GM12878 (cell line): Measurements from ENCODE around the gene AGGF1. TPM values are rescaled to one million over a fixed set of nuclear protein-coding genes. Genes with fewer than 3 reads are reported as not detected.
A peak's percentile ranks its signal among the peaks of the same experiment; 100 is the strongest.

ENCODE experiments used
- ATAC-seq: fragments of 200-7000 bp; cut with Tn5 transposase; 3 replicates; pipeline ENCODE4 v1.9.1; 2020; ENCODE audit warnings: mild to moderate bottlenecking, moderate library complexity
- BruUV-seq: library from RNA; stranded (reverse); fragments of 400-500 nt; replicated peaks from 2 replicates; lab custom pipeline; 2021; lab: Mats Ljungman, UMichigan
- CTCF ChIA-PET: fragments of 300-600 bp; sonication (Branson Sonifier 250); formaldehyde crosslinking; extraction: SDS; loops from one replicate; lab custom pipeline; 2021; ENCODE audit warnings: inconsistent platforms; lab: Yijun Ruan, JAX
- POLR2A ChIA-PET: fragments of 350-600 bp; formaldehyde crosslinking; extraction: SDS; loops from one replicate; lab custom pipeline; 2021; ENCODE audit warnings: inconsistent platforms; lab: Charles Lee
- RAD21 ChIA-PET: fragments of 300-600 bp; sonication (Branson Sonifier 250); formaldehyde crosslinking; loops from one replicate; lab custom pipeline; 2023; ENCODE audit warnings: antibody characterized with exemption; ENCODE audit not compliant: unreplicated experiment; lab: Charles Lee
- SMC1A ChIA-PET: fragments of 300-600 bp; sonication (Branson Sonifier 250); formaldehyde crosslinking; loops from one replicate; lab custom pipeline; 2023; ENCODE audit not compliant: unreplicated experiment, uncharacterized antibody; lab: Charles Lee
- DNase-seq: peaks from one replicate; pipeline ENCODE4 v3.0.0-alpha.2; 2011; ENCODE audit warnings: low read depth, low spot score
- FAIRE-seq: peaks from 3 replicates; lab custom pipeline; 2011; peaks lifted over from hg19 to GRCh38; lab: Jason Lieb, UNC
- H2AFZ ChIP-seq: 2 replicates; pipeline ENCODE4 v1.6.0; 2011; ENCODE audit warnings: low read depth, low read length, control low read depth; ENCODE audit not compliant: control insufficient read depth
- H3K27ac ChIP-seq: 2 replicates; pipeline ENCODE4 v1.5.1; 2011; ENCODE audit warnings: control low read depth; ENCODE audit not compliant: control insufficient read depth, insufficient read depth
- H3K27me3 ChIP-seq, 2 experiments: replicated peaks in 1 of 2; 2 replicates each; pipeline versions ENCODE4 v1.6.0 to v1.6.1; 2011; ENCODE audit warnings: low read length in 1 of 2; ENCODE audit not compliant: control insufficient read depth in 2 of 2, insufficient read depth in 2 of 2
- H3K36me3 ChIP-seq, 2 experiments: 2 replicates each; pipeline ENCODE4 v1.5.1; 2011; ENCODE audit warnings: low read length in 1 of 2; ENCODE audit not compliant: control insufficient read depth in 2 of 2, insufficient read depth in 2 of 2
- H3K4me1 ChIP-seq: 2 replicates; pipeline ENCODE4 v1.6.1; 2011; ENCODE audit warnings: mild to moderate bottlenecking, low read length, moderate library complexity, mixed read lengths; ENCODE audit not compliant: control insufficient read depth, insufficient read depth
- H3K4me2 ChIP-seq: 2 replicates; pipeline ENCODE4 v1.6.0; 2011; ENCODE audit warnings: control low read depth; ENCODE audit not compliant: control insufficient read depth, insufficient read depth
- H3K4me3 ChIP-seq: fragments of 200-600 bp; sonication (generic); 2 replicates; pipeline ENCODE4 v1.5.1; 2016
- H3K79me2 ChIP-seq: 2 replicates; pipeline ENCODE4 v1.6.0; 2011; ENCODE audit warnings: low read length; ENCODE audit not compliant: control insufficient read depth, insufficient read depth
- H3K9ac ChIP-seq: 2 replicates; pipeline ENCODE4 v1.8.0; 2011; ENCODE audit warnings: low read length, control low read depth, mixed read lengths; ENCODE audit not compliant: control insufficient read depth, insufficient read depth
- H3K9me3 ChIP-seq: replicated peaks from 3 replicates; pipeline ENCODE4 v1.5.1; 2011; ENCODE audit warnings: mild to moderate bottlenecking, low read length; ENCODE audit not compliant: control insufficient read depth, insufficient read depth
- H4K20me1 ChIP-seq: 2 replicates; pipeline ENCODE4 v1.6.0; 2011; ENCODE audit not compliant: control insufficient read depth, insufficient read depth
- KLF5 ChIP-seq: fragments of 450-650 bp; IDR thresholded peaks from 2 replicates; pipeline ENCODE4 v1.6.1; 2014; ENCODE audit warnings: mild to moderate bottlenecking; ENCODE audit not compliant: partially characterized antibody
- ZNF687 ChIP-seq: fragments of 450-650 bp; IDR thresholded peaks from 2 replicates; pipeline ENCODE4 v1.6.1; 2017; ENCODE audit warnings: mild to moderate bottlenecking, moderate library complexity
- WGBS: methylation state at CpG from one replicate; pipeline ENCODE4 v1.1.6; 2016; ENCODE audit warnings: low lambda C conversion rate; ENCODE audit not compliant: insufficient replicate concordance, insufficient coverage; ENCODE audit errors: missing lambda C conversion rate; 5-methylcytosine and 5-hydroxymethylcytosine counted together
- in situ Hi-C: fragments of 300-500 bp; cut with MboI; formaldehyde crosslinking; loops from 9 replicates; pipeline ENCODE4 v1.14.3; 2018; ENCODE audit warnings: mixed read lengths
- intact Hi-C: fragments of 100-400 bp; cut with micrococcal nuclease; formaldehyde crosslinking; loops from one replicate; pipeline ENCODE4 v1.14.2; 2022; ENCODE audit not compliant: unreplicated experiment
- polyA plus RNA-seq, 11 experiments: library from polyadenylated mRNA; depleted of rRNA in 4 of 11; unstranded in 6 of 11; stranded (reverse) in 5 of 11; fragments of >200 nt; fragmentation: Nextera tagmentation in 4 of 11; fragmentation: Illumina TruSeq in 1 of 11; extraction: Ambion mirVana in 4 of 11; extraction: Trizol in 1 of 11; gene quantifications; 1 replicate in 1 of 11; 2 replicates in 10 of 11; pipeline versions ENCODE4 v1.2.1 to v1.2.3, GENCODE V29; 2011 to 2016; ENCODE audit warnings: inconsistent platforms in 2 of 11, missing spikeins in 2 of 11, low read depth in 1 of 11
- total RNA-seq, 4 experiments: library from RNA; depleted of rRNA in 3 of 4; stranded (reverse); fragments of >200 nt in 3 of 4; fragmentation: Illumina TruSeq in 1 of 4; extraction: Trizol in 1 of 4; gene quantifications; 2 replicates each; pipeline versions ENCODE4 v1.2.1 to v1.2.3, GENCODE V29; 2013 to 2021

AGGF1 gene
- total and polyA plus RNA-seq, 10 of the 15 experiments (the other 5 are each of a cell fraction or from before 2014, with no cell fraction given): 7.3 to 43.4 (median 20.2) TPM

GRCh38 chr5:77029376-77029885, 773 bp upstream of the AGGF1 start:
- H3K4me2 ChIP-seq: no peak overlapping the region
- no peak overlapping the region for H3K27ac ChIP-seq
- H3K27me3 ChIP-seq: no peaks in the 10 kb centered on the region
- ChIA-PET POLR2A (no interaction called here), RAD21 (interaction anchor here (1.1 to 1.9 kb wide), 4 partner anchors 57 to 161 kb away, joined by 3 to 6 read pairs (median 4); partner anchors contain the start of gene ZBED3), SMC1A (interaction anchor here (0.6 to 1.1 kb wide), 2 partner anchors 161 to 441 kb away, joined by 4 read pairs; no protein-coding TSS in a partner anchor), CTCF (interaction anchor here (0.8 to 2.2 kb wide), 2 partner anchors 57 to 161 kb away, joined by 3 to 8 read pairs; no protein-coding TSS in a partner anchor)
- FAIRE-seq: no peak
- WGBS: 94% methylated on average over 2 of the region's 2 CpGs
- no TSS peak for BruUV-seq
- peaks cover 11% of the 10 kb centered on the region; the same call in 2 of the 3 replicates for H3K9me3 ChIP-seq
- no peaks in the 10 kb centered on the region for H4K20me1 ChIP-seq
- no peak overlapping the region; the same call in 1 of the 2 replicates for H3K4me3 ChIP-seq
- H3K36me3 ChIP-seq: no peaks in the 10 kb centered on the region
- H2AFZ ChIP-seq: peak overlapping the region; percentile 89
- in situ Hi-C loops: no loop called here
- ATAC-seq: no peak
- no peak overlapping the region for H3K9ac ChIP-seq
- H3K79me2 ChIP-seq: peaks cover 20% of the 10 kb centered on the region
- intact Hi-C loops: no loop called here
- TF ChIP-seq KLF5 (peak; percentile 43), ZNF687 (no peak)
- DNase-seq: no peak
- no peaks in the 10 kb centered on the region for H3K4me1 ChIP-seq
